ENCODE measurements around the gene RFTN1. TPM values are rescaled to one million over a fixed set of nuclear protein-coding genes. Genes with fewer than 3 reads are reported as not detected.

Gene RFTN1
- total RNA-seq, 2 experiments from 2014 or later = 55.7 to 56.4 TPM

DNA sequence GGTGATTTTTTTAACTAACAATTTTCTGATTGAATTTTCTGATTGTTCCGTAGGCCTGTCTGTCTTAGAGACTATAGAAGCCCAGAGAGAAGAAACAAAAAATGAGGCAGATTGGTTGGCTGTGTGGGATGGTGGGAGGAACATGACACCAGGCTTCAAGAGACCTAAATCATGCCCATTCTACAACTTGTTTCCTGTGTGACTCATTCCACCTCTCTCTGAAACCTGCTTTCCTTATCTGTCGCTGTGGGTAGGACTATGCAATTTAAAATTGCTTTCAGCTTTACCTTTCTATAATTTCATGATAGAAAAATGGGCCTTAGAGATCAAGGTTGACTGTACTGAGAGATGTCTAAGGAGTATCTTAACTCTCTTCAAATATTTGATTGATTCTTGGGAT, 203.9 kb downstream of the RFTN1 start:
- intact Hi-C loops (cut with DNase I, micrococcal nuclease) = loop anchor here in 1 of 2 experiments (1.0 to 2.0 kb wide), 2 partner anchors 8 to 19 kb away; no protein-coding TSS in a partner anchor
- Mint-ChIP-seq H3K4me3 (peak overlapping the region; percentile 83), H3K36me3 (ENCODE audit: low read depth) (peaks cover 93% of the 10 kb centered on the region), H3K9me3 (no peaks in the 10 kb centered on the region), H3K4me1 (ENCODE audit: low read depth) (peaks cover 94% of the 10 kb centered on the region), H3K27me3 (no peaks in the 10 kb centered on the region), H3K27ac (peak overlapping the region; percentile 94)
- Histone ChIP-seq H3K9me3 (ENCODE audit: control insufficient read depth in 1 of 2, insufficient read depth in 1 of 2, low read length in 2 of 2) (no peaks in the 10 kb centered on the region), H3K4me1 (ENCODE audit: insufficient read depth, low read length) (peaks cover 78% of the 10 kb centered on the region), H3K36me3 (ENCODE audit: insufficient read depth, low read length) (peaks cover 69% of the 10 kb centered on the region), H3K27ac (ENCODE audit: low read depth in 1 of 2, low read length in 2 of 2) (peak overlapping the region; percentile 63 to 67), H3K4me3 (ENCODE audit: low read length) (no peak overlapping the region), H3K27me3 (ENCODE audit: control insufficient read depth in 1 of 2, insufficient read depth in 2 of 2, low read length in 2 of 2) (no peaks in the 10 kb centered on the region)
- TF ChIP-seq CTCF (IDR thresholded peaks at IDR 0.05) = no peak
- DNase-seq (peak in 9 of 14 experiments; percentile 32 to 88 (median 52)), ATAC-seq (ENCODE audit: poor library complexity) (peak; percentile 69)
- ChIA-PET POLR2A (interaction anchor here (0.5 to 11.0 kb wide), 6 partner anchors 8 to 45 kb away, joined by 3 to 174 read pairs (median 8); partner anchors contain the start of genes DPH3 and OXNAD1), CTCF (interaction anchor here (0.5 to 1.0 kb wide), 5 partner anchors 15 to 42 kb away, joined by 3 read pairs; no protein-coding TSS in a partner anchor)

GRCh38 chr3:16308727-16309126, 204.8 kb downstream of the RFTN1 start:
- POLR2A ChIA-PET = interaction anchor here (1.0 to 11.0 kb wide), 5 partner anchors 8 to 67 kb away, joined by 3 to 268 read pairs (median 36); no protein-coding TSS in a partner anchor
- Histone ChIP-seq H3K4me3 (ENCODE audit: low read length) (no peak overlapping the region), H3K36me3 (ENCODE audit: insufficient read depth, low read length) (peaks cover 70% of the 10 kb centered on the region), H3K27me3 (ENCODE audit: control insufficient read depth in 1 of 2, insufficient read depth in 2 of 2, low read length in 2 of 2) (no peaks in the 10 kb centered on the region), H3K9me3 (ENCODE audit: control insufficient read depth in 1 of 2, insufficient read depth in 1 of 2, low read length in 2 of 2) (no peaks in the 10 kb centered on the region), H3K4me1 (ENCODE audit: insufficient read depth, low read length) (peaks cover 76% of the 10 kb centered on the region), H3K27ac (ENCODE audit: low read depth in 1 of 2, low read length in 2 of 2) (no peak overlapping the region)
- CTCF ChIA-PET = interaction anchor here (0.8 to 7.0 kb wide), 3 partner anchors 11 to 18 kb away, joined by 3 to 32 read pairs (median 15); no protein-coding TSS in a partner anchor
- Mint-ChIP-seq H3K4me1 (ENCODE audit: low read depth) (peaks cover 92% of the 10 kb centered on the region), H3K9me3 (no peaks in the 10 kb centered on the region), H3K27me3 (no peaks in the 10 kb centered on the region), H3K27ac (peak overlapping the region; percentile 94), H3K4me3 (peak overlapping the region; percentile 38), H3K36me3 (ENCODE audit: low read depth) (peaks cover 92% of the 10 kb centered on the region)
- DNase-seq (no peak), ATAC-seq (ENCODE audit: poor library complexity) (no peak)
- intact Hi-C loops (cut with DNase I, micrococcal nuclease) = loop anchor here in 1 of 2 experiments (1.0 to 2.0 kb wide), 2 partner anchors 7 to 18 kb away; no protein-coding TSS in a partner anchor
- TF ChIP-seq CTCF (IDR thresholded peaks at IDR 0.05) = no peak

GRCh38 chr3:16307832-16308531, 205.5 kb downstream of the RFTN1 start:
- ATAC-seq (ENCODE audit: poor library complexity) (no peak), DNase-seq (peak in 1 of 14 experiments; percentile 40)
- no peak for TF ChIP-seq CTCF (IDR thresholded peaks at IDR 0.05)
- H3K4me1 Mint-ChIP-seq (ENCODE audit: low read depth) = peaks cover 90% of the 10 kb centered on the region
- H3K36me3 Mint-ChIP-seq (ENCODE audit: low read depth) = peaks cover 91% of the 10 kb centered on the region
- POLR2A ChIA-PET = interaction anchor here (1.0 to 11.0 kb wide), 5 partner anchors 8 to 67 kb away, joined by 3 to 268 read pairs (median 36); no protein-coding TSS in a partner anchor
- H3K27me3 ChIP-seq (ENCODE audit: control insufficient read depth in 1 of 2, insufficient read depth in 2 of 2, low read length in 2 of 2) = no peaks in the 10 kb centered on the region
- peaks cover 73% of the 10 kb centered on the region for H3K4me1 ChIP-seq (ENCODE audit: insufficient read depth, low read length)
- H3K9me3 Mint-ChIP-seq = no peaks in the 10 kb centered on the region
- CTCF ChIA-PET = interaction anchor here (0.5 to 7.0 kb wide), 6 partner anchors 12 to 40 kb away, joined by 3 to 32 read pairs (median 4); no protein-coding TSS in a partner anchor
- H3K4me3 ChIP-seq (ENCODE audit: low read length) = no peak overlapping the region
- peaks cover 70% of the 10 kb centered on the region for H3K36me3 ChIP-seq (ENCODE audit: insufficient read depth, low read length)
- no peaks in the 10 kb centered on the region for H3K27me3 Mint-ChIP-seq
- intact Hi-C loops (cut with DNase I, micrococcal nuclease) = loop anchor here in 1 of 2 experiments (2.0 kb wide), 1 partner anchor 17 kb away; no protein-coding TSS in a partner anchor
- H3K27ac Mint-ChIP-seq = peak overlapping the region; percentile 94
- H3K27ac ChIP-seq (ENCODE audit: low read depth in 1 of 2, low read length in 2 of 2) = no peak overlapping the region
- H3K4me3 Mint-ChIP-seq = peak overlapping the region; percentile 62
- H3K9me3 ChIP-seq (ENCODE audit: control insufficient read depth in 1 of 2, insufficient read depth in 1 of 2, low read length in 2 of 2) = no peaks in the 10 kb centered on the region

Data from CD4-positive, alpha-beta T cell (primary cell).